Measurements from ENCODE around the gene ATE1.

DNA sequence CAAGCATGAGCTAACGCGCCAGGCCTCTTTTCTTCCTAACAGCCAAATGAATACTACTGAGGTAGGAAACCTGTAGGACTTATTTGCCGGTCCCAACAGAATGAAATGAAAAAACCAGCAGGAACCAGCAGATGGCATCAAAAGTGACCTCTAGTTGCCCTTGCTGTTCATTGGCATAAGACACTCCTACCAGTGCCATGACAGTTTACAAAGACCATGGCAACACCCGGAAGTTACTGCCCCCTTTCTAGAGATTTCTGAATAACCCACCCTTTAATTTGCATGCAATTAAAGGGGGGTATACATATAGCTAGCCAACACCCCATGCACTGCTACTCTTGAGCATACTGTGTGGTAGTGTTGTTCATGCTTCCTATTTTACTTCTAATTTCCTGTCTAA, 65.2 kb downstream of the ATE1 start:
- TF ChIP-seq, protein P1, sequence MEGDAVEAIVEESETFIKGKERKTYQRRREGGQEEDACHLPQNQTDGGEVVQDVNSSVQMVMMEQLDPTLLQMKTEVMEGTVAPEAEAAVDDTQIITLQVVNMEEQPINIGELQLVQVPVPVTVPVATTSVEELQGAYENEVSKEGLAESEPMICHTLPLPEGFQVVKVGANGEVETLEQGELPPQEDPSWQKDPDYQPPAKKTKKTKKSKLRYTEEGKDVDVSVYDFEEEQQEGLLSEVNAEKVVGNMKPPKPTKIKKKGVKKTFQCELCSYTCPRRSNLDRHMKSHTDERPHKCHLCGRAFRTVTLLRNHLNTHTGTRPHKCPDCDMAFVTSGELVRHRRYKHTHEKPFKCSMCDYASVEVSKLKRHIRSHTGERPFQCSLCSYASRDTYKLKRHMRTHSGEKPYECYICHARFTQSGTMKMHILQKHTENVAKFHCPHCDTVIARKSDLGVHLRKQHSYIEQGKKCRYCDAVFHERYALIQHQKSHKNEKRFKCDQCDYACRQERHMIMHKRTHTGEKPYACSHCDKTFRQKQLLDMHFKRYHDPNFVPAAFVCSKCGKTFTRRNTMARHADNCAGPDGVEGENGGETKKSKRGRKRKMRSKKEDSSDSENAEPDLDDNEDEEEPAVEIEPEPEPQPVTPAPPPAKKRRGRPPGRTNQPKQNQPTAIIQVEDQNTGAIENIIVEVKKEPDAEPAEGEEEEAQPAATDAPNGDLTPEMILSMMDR (IDR thresholded peaks at IDR 0.05; ENCODE audit: extremely low read depth in 1 of 2, insufficient read depth in 1 of 2, low read depth in 1 of 2, low read length in 2 of 2), result no peak
- TF ChIP-seq, protein P2, sequence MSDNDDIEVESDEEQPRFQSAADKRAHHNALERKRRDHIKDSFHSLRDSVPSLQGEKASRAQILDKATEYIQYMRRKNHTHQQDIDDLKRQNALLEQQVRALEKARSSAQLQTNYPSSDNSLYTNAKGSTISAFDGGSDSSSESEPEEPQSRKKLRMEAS (IDR thresholded peaks at IDR 0.05; ENCODE audit: insufficient read depth, insufficient read length), result no peak
- TF ChIP-seq POLR2AphosphoS5 (IDR thresholded peaks at IDR 0.05; ENCODE audit: insufficient read depth, low read depth, low read length) (no peak), POLR2A (IDR thresholded peaks at IDR 0.05; ENCODE audit: low read depth, low read length) (no peak), MYC (IDR thresholded peaks at IDR 0.05; ENCODE audit: low read depth, low read length) (no peak), FOS (IDR thresholded peaks at IDR 0.05; ENCODE audit: borderline replicate concordance, insufficient read depth, low read length) (no peak), EZH2 (IDR thresholded peaks at IDR 0.05; ENCODE audit: borderline replicate concordance, low read depth, low read length, severe bottlenecking) (no peak), JUN (IDR thresholded peaks at IDR 0.05; ENCODE audit: borderline replicate concordance, insufficient read depth, insufficient read length, low read depth) (no peak)
